ENCODE measurements around the gene ACOT9. TPM values are rescaled to one million over a fixed set of nuclear protein-coding genes. Genes with fewer than 3 reads are reported as not detected.
A peak's percentile ranks its signal among the peaks of the same experiment; 100 is the strongest.

The ACOT9 gene
- total and polyA plus RNA-seq, 2 experiments from 2014 or later, result 35.9 to 38.5 TPM

- Histone ChIP-seq H3K4me2 (no peak overlapping the region), H2AFZ (no peak overlapping the region), H3K36me3 (replicated peaks; ENCODE audit: insufficient read depth, low read depth) (no peaks in the 10 kb centered on the region), H3K27me3 (no peaks in the 10 kb centered on the region), H3K4me1 (ENCODE audit: insufficient read depth) (no peaks in the 10 kb centered on the region), H3K79me2 (no peaks in the 10 kb centered on the region), H3K4me3 (no peak overlapping the region), H3K27ac (no peak overlapping the region), H3K9me2 (replicated peaks; ENCODE audit: insufficient read depth) (no peaks in the 10 kb centered on the region), H3K9me3 (ENCODE audit: low read depth) (no peaks in the 10 kb centered on the region), H4K20me1 (ENCODE audit: insufficient read depth, poor library complexity, severe bottlenecking) (no peaks in the 10 kb centered on the region)
- no peak for TF ChIP-seq EZH2phosphoT487 (IDR thresholded peaks at IDR 0.05; ENCODE audit: low read depth, severe bottlenecking, unreplicated experiment)
- no peak for TF ChIP-seq CTCF (IDR thresholded peaks at IDR 0.05; ENCODE audit: poor library complexity)
- TF ChIP-seq EZH2 (IDR thresholded peaks at IDR 0.05; ENCODE audit: borderline replicate concordance), result no peak
- no peak for DNase-seq (ENCODE audit: low spot score)
- 97% methylated on average over 5 of the region's 5 CpGs for WGBS (ENCODE audit: low lambda C conversion rate, missing lambda C conversion rate)
These were observed 38.3 kb downstream of the ACOT9 start for GRCh38 chrX:23704673-23705206.

GRCh38 chrX:23699636-23700194 lies 43.4 kb downstream of the ACOT9 start:
- H3K79me2 ChIP-seq, result no peaks in the 10 kb centered on the region
- DNase-seq (ENCODE audit: low spot score), result peak; percentile 24
- no peaks in the 10 kb centered on the region for H3K27me3 ChIP-seq
- H3K9me3 ChIP-seq (ENCODE audit: low read depth), result no peaks in the 10 kb centered on the region
- H3K4me1 ChIP-seq (ENCODE audit: insufficient read depth), result no peaks in the 10 kb centered on the region
- H3K4me3 ChIP-seq, result no peak overlapping the region
- H3K36me3 ChIP-seq (replicated peaks; ENCODE audit: insufficient read depth, low read depth), result no peaks in the 10 kb centered on the region
- no peak for TF ChIP-seq EZH2phosphoT487 (IDR thresholded peaks at IDR 0.05; ENCODE audit: low read depth, severe bottlenecking, unreplicated experiment)
- TF ChIP-seq CTCF (IDR thresholded peaks at IDR 0.05; ENCODE audit: poor library complexity), result no peak
- TF ChIP-seq EZH2 (IDR thresholded peaks at IDR 0.05; ENCODE audit: borderline replicate concordance), result no peak
- no peaks in the 10 kb centered on the region for H4K20me1 ChIP-seq (ENCODE audit: insufficient read depth, poor library complexity, severe bottlenecking)
- H3K4me2 ChIP-seq, result peak overlapping the region; percentile 48
- no peak overlapping the region for H3K27ac ChIP-seq
- peak overlapping the region; percentile 32 for H2AFZ ChIP-seq
- no peaks in the 10 kb centered on the region for H3K9me2 ChIP-seq (replicated peaks; ENCODE audit: insufficient read depth)
- WGBS (ENCODE audit: low lambda C conversion rate, missing lambda C conversion rate), result 67% methylated on average over 16 of the region's 16 CpGs

GRCh38 chrX:23694606-23695005 lies 48.5 kb downstream of the ACOT9 start:
- no peaks in the 10 kb centered on the region for H3K79me2 ChIP-seq
- no peaks in the 10 kb centered on the region for H4K20me1 ChIP-seq (ENCODE audit: insufficient read depth, poor library complexity, severe bottlenecking)
- H3K4me3 ChIP-seq, result no peak overlapping the region
- no peaks in the 10 kb centered on the region for H3K9me3 ChIP-seq (ENCODE audit: low read depth)
- H2AFZ ChIP-seq, result no peak overlapping the region
- TF ChIP-seq EZH2phosphoT487 (IDR thresholded peaks at IDR 0.05; ENCODE audit: low read depth, severe bottlenecking, unreplicated experiment) (no peak), CTCF (IDR thresholded peaks at IDR 0.05; ENCODE audit: poor library complexity) (peak; percentile 81), EZH2 (IDR thresholded peaks at IDR 0.05; ENCODE audit: borderline replicate concordance) (no peak)
- DNase-seq (ENCODE audit: low spot score), result peak; percentile 82
- H3K27me3 ChIP-seq, result no peaks in the 10 kb centered on the region
- H3K27ac ChIP-seq, result no peak overlapping the region
- 2% methylated on average over 6 of the region's 8 CpGs for WGBS (ENCODE audit: low lambda C conversion rate, missing lambda C conversion rate)
- no peaks in the 10 kb centered on the region for H3K9me2 ChIP-seq (replicated peaks; ENCODE audit: insufficient read depth)
- H3K36me3 ChIP-seq (replicated peaks; ENCODE audit: insufficient read depth, low read depth), result no peaks in the 10 kb centered on the region
- no peaks in the 10 kb centered on the region for H3K4me1 ChIP-seq (ENCODE audit: insufficient read depth)
- peak overlapping the region; percentile 68 for H3K4me2 ChIP-seq
